ENCODE results near the gene KCNH2. TPM values are rescaled to one million over a fixed set of nuclear protein-coding genes. Genes with fewer than 3 reads are reported as not detected.
"Not testable (repeated sequence)": the region's sequence is repeated elsewhere in the genome, so short reads cannot be mapped to it uniquely, and the experiment has no call there.

Gene KCNH2
- 13.9 to 16.2 TPM (median 14.6 TPM) in 3 replicates for total RNA-seq (2021)
- percentile 34 among the genes with signal in this experiment for Bru-seq, nascent RNA
- long read RNA-seq, experiment 1, full-length matches to known transcripts, result 22 of 42 reads
- long read RNA-seq, experiment 1, partial matches to known transcripts, result 11 of 42 reads
- long read RNA-seq, experiment 1, other reads (novel, unspliced or antisense), result 9 of 42 reads
- long read RNA-seq, experiment 2, full-length matches to known transcripts, result 6 of 26 reads
- long read RNA-seq, experiment 2, partial matches to known transcripts, result 14 of 26 reads
- long read RNA-seq, experiment 2, other reads (novel, unspliced or antisense), result 6 of 26 reads
- long read RNA-seq, experiment 3, result 0 reads

DNA sequence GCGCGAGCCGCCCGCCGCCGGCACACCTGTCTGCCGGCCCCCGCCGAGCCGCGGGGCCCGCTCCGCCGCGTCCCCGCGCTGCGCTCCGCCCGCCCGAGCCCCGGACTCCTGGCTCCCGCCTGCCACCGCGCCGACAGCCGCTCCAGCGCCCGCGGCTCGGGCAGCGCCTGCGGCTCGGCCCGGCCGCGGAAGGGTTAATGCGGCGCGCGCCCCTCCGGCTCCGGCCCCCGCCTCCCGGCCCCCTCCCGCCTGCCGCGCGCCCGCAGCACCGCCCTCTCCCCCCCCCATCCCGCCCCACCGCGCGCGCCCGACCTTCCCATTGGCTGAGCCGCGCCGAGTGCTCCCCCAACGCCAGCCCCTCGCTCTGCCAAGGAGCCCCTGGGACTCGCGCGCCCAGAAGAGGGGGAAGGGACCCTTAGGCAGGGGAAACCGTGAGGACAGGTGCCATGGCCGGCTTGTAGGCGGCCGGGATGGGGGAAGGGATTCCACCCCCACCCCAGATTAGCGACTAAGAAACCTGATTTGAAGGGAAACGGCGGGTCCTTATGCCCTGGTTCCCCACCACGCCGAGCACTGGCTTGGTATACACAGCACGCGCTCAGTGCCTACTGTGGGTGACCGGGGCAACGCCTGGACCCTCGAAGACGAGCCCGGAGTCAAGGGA is at the start of gene KCNH2:
TSS of gene KCNH2 (minus strand) at position 196 of the 664 bp plus-strand sequence. CDS start 408 bp downstream, outside the sequence.
- H3K9me3 Mint-ChIP-seq, result no peaks in the 10 kb centered on the region
- H3K4me1 Mint-ChIP-seq, result peaks cover 49% of the 10 kb centered on the region
- peaks cover 66% of the 10 kb centered on the region for H3K27me3 Mint-ChIP-seq (ENCODE audit: low read depth)
- peak; percentile 75 for DNase-seq (ENCODE audit: low spot score)
- POLR2A ChIA-PET, result interaction anchor here (0.6 to 1.3 kb wide), 5 partner anchors 10 to 666 kb away, joined by 3 to 4 read pairs (median 3); no protein-coding TSS in a partner anchor
- CTCF ChIA-PET, result interaction anchor here (0.9 to 3.7 kb wide), 15 partner anchors 8 to 190 kb away, joined by 3 to 118 read pairs (median 6); no protein-coding TSS in a partner anchor
- H3K36me3 Mint-ChIP-seq, result no peaks in the 10 kb centered on the region
- no peak within 1 kb of the TSS for H3K27ac Mint-ChIP-seq
- ATAC-seq, result peak; percentile 52
- H3K4me3 Mint-ChIP-seq, result peak within 1 kb of the TSS; percentile 83
- TF ChIP-seq CREB1 (CRISPR knock-in tag; IDR thresholded peaks at IDR 0.05) (no peak), SP1 (CRISPR knock-in tag; conservative IDR thresholded peaks at IDR 0.05) (peak; percentile 76), HMGA2 (CRISPR knock-in tag; IDR thresholded peaks at IDR 0.05) (no peak), NFYB (CRISPR knock-in tag; conservative IDR thresholded peaks at IDR 0.05; ENCODE audit: low read depth) (peak; percentile 46), GTF2I (CRISPR knock-in tag; conservative IDR thresholded peaks at IDR 0.05) (no peak), FOXK1 (CRISPR knock-in tag; IDR thresholded peaks at IDR 0.05) (no peak), ZBTB43 (CRISPR knock-in tag; IDR thresholded peaks at IDR 0.05) (0 out of 2 replicates have a peak, but pooled peaks have one; percentile 13), ZNF232 (CRISPR knock-in tag; IDR thresholded peaks at IDR 0.05) (no peak), ZSCAN18 (CRISPR knock-in tag; IDR thresholded peaks at IDR 0.05) (no peak), FOXP4 (CRISPR knock-in tag; IDR thresholded peaks at IDR 0.05) (0 out of 2 replicates have a peak, but pooled peaks have one; percentile 5), ZNF281 (CRISPR knock-in tag; IDR thresholded peaks at IDR 0.05) (0 out of 2 replicates have a peak, but pooled peaks have one; percentile 20)

- H3K27me3 Mint-ChIP-seq (ENCODE audit: low read depth), result peaks cover 12% of the 10 kb centered on the region; the same call in 1 of the 2 replicates
- H3K9me3 Mint-ChIP-seq; ATAC-seq; H3K36me3 Mint-ChIP-seq; DNase-seq (ENCODE audit: low spot score): not testable (repeated sequence)
- TF ChIP-seq FOXK1 (CRISPR knock-in tag; IDR thresholded peaks at IDR 0.05), result 0 out of 2 replicates have a peak, but pooled peaks have one; percentile 1
- 0 out of 2 replicates have a peak, but pooled peaks have one; percentile 25 for TF ChIP-seq ZNF232 (CRISPR knock-in tag; IDR thresholded peaks at IDR 0.05)
- TF ChIP-seq, protein P1, sequence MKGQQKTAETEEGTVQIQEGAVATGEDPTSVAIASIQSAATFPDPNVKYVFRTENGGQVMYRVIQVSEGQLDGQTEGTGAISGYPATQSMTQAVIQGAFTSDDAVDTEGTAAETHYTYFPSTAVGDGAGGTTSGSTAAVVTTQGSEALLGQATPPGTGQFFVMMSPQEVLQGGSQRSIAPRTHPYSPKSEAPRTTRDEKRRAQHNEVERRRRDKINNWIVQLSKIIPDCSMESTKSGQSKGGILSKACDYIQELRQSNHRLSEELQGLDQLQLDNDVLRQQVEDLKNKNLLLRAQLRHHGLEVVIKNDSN (CRISPR knock-in tag; IDR thresholded peaks at IDR 0.05), result peak; percentile 59; the same call in 1 of the 2 replicates
- H3K4me1 Mint-ChIP-seq, result peaks cover 24% of the 10 kb centered on the region
- peak overlapping the region; percentile 76 for H3K27ac Mint-ChIP-seq
- ChIA-PET POLR2A (interaction anchor here (0.5 to 1.3 kb wide), 4 partner anchors 9 to 100 kb away, joined by 3 to 9 read pairs (median 4); no protein-coding TSS in a partner anchor), CTCF (interaction anchor here (0.8 to 3.5 kb wide), 23 partner anchors 9 to 151 kb away, joined by 3 to 75 read pairs (median 4); partner anchors contain the start of genes AGAP3, CDK5 and FASTK)
- peak overlapping the region; percentile 92 for H3K4me3 Mint-ChIP-seq
Observed at GRCh38 chr7:151027728-151028130, 49.6 kb upstream of the KCNH2 start.

All from WTC11 (cell line).